SK-N-SH treated with all-trans-retinoic acid at 6 μM for 48 hours (cell line): Measurements from ENCODE around the gene DHRS4.

Experiments used
- CSRNP3 ChIP-seq: fragments of 250-450 bp; sonication (Bioruptor Pico); IDR thresholded peaks from 2 replicates; pipeline ENCODE4 v1.5.1; 2021; ENCODE audit warnings: mild to moderate bottlenecking, moderate library complexity
- PPARA ChIP-seq: fragments of 250-450 bp; sonication (Bioruptor Pico); IDR thresholded peaks from 2 replicates; pipeline ENCODE4 v1.5.0; 2020; ENCODE audit warnings: mild to moderate bottlenecking, borderline replicate concordance
- TOX ChIP-seq: fragments of 250-450 bp; sonication (Bioruptor Pico); IDR thresholded peaks from 2 replicates; pipeline ENCODE4 v1.8.0; 2021; ENCODE audit warnings: mild to moderate bottlenecking, moderate library complexity, borderline replicate concordance
- TF ChIP-seq, protein P1 (sequence below): fragments of 250-450 bp; sonication (Bioruptor Pico); IDR thresholded peaks from 2 replicates; pipeline ENCODE4 v1.8.0; 2020; ENCODE audit warnings: mild to moderate bottlenecking, moderate library complexity, borderline replicate concordance

DNA sequence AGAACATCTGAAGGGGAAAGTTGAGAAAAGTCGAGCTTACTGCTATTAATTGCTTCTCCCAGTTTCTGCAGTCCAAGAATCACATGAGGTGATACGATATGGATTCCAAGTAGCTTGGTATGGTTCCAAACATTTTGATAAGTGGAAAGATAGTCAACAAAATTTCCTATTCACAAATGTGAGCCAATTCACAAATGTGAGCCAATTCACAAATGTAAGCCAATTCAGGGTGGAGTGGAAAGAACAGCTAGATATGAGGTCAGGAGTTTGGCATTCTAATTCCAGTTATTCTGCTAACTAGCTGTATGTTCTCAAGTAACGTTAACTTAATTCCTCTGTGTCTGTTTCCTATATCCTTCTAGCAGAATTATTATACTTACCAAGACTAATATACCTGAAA, 37.6 kb upstream of the DHRS4 start:
- TF ChIP-seq, protein P1, sequence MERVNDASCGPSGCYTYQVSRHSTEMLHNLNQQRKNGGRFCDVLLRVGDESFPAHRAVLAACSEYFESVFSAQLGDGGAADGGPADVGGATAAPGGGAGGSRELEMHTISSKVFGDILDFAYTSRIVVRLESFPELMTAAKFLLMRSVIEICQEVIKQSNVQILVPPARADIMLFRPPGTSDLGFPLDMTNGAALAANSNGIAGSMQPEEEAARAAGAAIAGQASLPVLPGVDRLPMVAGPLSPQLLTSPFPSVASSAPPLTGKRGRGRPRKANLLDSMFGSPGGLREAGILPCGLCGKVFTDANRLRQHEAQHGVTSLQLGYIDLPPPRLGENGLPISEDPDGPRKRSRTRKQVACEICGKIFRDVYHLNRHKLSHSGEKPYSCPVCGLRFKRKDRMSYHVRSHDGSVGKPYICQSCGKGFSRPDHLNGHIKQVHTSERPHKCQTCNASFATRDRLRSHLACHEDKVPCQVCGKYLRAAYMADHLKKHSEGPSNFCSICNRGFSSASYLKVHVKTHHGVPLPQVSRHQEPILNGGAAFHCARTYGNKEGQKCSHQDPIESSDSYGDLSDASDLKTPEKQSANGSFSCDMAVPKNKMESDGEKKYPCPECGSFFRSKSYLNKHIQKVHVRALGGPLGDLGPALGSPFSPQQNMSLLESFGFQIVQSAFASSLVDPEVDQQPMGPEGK (CRISPR knock-in tag) = no peak
- TF ChIP-seq TOX (CRISPR knock-in tag) (no peak), CSRNP3 (no peak), PPARA (no peak)
